LNCAP (cell line): ENCODE data around the gene CILP.

Experiments used
- TF ChIP-seq, protein P1 (sequence below): fragments of 450-650 bp; IDR thresholded peaks from 2 replicates; pipeline ENCODE4 v1.5.1; 2017; ENCODE audit warnings: mild to moderate bottlenecking

The CILP gene

DNA sequence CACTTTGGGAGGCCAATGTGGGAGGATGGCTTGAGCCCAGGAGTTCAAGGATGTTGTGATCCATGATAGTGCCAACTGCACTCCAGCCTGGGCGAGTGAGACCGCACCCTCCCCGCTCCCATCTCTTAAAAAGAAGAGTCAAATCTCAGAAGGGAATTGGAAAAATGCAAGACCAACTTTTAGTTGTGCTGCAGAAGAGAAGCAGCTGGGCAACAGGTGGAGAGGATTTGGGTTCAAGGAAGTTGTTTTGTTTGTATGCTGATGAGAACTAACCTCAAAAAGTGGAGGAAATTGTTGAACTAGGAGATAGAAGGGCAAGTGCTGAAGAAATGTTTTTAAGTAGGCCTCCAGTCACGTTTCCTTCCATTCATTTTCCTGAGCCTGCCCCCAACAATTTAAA, 64.8 kb downstream of the CILP start:
- TF ChIP-seq, protein P1, sequence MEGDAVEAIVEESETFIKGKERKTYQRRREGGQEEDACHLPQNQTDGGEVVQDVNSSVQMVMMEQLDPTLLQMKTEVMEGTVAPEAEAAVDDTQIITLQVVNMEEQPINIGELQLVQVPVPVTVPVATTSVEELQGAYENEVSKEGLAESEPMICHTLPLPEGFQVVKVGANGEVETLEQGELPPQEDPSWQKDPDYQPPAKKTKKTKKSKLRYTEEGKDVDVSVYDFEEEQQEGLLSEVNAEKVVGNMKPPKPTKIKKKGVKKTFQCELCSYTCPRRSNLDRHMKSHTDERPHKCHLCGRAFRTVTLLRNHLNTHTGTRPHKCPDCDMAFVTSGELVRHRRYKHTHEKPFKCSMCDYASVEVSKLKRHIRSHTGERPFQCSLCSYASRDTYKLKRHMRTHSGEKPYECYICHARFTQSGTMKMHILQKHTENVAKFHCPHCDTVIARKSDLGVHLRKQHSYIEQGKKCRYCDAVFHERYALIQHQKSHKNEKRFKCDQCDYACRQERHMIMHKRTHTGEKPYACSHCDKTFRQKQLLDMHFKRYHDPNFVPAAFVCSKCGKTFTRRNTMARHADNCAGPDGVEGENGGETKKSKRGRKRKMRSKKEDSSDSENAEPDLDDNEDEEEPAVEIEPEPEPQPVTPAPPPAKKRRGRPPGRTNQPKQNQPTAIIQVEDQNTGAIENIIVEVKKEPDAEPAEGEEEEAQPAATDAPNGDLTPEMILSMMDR, result no peak
